SHP77 treated with DMSO at 0.1 percent for 48 hours (cell line): ENCODE data around the gene VPS13C.
"Not testable (repeated sequence)": the region's sequence is repeated elsewhere in the genome, so short reads cannot be mapped to it uniquely, and the experiment has no call there.

ENCODE experiments used
- DNase-seq: peaks from one replicate; lab custom pipeline; 2025; lab: John Stamatoyannopoulos, UW

The VPS13C gene

DNA sequence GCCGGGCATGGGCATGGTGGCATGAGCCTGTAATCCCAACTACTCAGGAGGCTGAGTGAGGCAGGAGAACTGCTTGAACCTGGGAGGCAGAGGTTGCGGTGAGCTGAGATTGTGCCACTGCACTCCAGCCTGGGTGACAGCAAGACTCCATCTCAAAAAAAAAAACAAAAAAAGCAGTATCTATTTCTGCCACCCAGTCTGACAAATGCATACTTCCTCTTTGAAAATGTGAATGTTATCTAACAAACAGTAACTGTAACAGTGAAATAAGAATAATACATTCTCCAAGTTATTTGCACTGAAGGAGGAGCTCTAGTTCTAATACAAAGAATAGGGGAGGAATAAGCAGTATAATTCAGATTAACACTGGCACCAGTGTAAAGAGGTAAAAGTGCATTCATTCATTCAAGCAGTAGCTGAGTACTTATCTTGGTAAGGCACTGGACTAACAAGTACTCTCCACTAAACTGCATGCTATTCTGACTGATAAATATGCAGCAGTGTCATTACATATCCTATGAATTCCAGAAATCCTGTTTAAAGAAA is 12.9 kb downstream of the VPS13C start:
- no peak for DNase-seq

DNA sequence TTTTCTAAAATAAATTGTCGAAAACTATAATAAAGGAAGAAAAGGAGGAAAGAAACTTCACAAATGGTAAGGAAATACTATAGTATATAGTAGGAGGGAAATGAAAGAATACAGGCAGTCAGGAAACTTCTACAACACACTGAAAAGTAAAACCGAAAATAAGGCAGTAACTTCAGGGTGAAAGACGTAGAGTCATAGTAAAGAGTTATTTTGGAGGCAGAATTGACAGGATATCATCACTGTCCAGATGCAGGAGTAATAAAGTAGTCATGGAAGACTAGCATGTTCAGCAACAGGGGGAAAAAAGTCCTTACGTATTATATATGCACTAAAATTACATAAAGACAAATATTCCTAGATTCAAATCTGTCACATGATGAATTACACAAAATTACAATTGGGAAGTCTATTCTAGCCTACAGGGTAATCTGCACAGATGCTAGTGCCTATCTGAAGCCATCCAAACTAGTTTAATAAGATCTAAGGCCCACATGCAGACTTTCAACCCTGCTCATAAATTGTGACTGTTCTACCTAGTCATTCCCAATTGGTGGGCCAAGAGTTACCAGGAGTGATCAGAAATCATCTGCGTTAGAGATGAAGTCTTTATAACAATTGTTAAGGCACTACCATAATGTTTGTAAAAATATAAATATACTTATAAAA is 14.0 kb downstream of the VPS13C start:
- DNase-seq, result no peak

DNA sequence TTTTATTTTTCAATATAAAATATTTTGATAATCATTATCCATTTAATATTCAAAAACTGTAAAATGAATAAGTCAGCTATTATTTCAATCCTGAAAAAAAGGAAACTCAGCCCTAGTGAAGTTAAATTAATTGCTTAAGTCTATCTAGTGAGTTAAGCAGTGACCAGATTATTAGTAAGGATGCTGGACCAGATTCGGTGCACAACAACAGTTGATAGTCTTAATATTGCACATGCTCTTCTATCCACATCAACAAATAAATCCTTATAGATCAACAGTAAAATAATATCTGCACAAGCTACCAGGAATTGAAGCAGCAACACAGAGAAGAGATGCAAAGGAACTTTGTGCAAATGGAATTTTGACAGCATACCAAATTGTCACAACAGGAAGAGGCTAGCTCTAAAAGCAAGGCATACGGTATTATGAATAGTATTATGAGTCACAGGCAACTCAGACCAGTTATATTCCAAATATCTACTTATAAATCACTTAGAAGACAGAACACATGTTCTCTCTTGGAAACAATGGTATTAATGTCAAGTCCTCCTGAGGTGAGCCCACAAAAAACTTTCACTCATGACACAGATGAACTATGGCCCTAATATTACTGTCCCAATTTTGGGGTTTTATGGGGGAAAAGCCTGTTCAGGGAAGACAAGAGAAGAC is 24.9 kb downstream of the VPS13C start:
- DNase-seq, result no peak

DNA sequence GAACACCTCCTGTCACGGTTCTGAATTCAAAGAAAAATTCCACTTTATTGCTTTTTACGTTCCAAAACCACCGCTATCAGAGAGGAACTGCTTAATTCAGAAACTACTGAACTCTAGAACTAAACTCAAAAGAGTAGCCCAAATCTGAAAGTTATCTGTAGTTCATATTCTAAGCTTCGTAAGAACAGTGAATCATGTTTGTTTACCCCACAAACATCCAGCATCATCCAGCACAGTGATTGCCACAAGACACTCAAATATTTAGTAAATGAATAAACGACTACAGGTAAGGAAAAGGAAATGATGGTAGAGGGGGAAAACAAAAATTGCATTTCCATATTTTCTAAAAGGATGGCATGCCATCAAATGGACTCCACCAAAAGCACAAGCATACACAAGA is 32.3 kb downstream of the VPS13C start:
- DNase-seq, result no peak

DNA sequence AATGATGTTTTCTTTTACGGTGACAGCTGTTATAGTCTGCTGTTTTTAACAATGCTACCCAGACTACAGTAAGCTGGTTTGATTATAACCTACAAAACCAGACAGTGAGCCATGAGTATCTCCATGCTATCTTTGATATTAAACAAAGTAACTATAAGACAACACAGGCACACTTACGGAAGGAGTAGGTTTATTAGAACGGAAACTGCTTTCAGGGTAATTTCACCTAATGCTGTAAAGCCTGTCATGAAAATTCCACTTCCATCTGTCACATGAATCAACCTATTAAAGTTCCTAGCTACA is 33.0 kb downstream of the VPS13C start:
- no peak for DNase-seq

- DNase-seq, result no peak
These were observed 33.6 kb downstream of the VPS13C start for GRCh38 chr15:62026487-62027262.

DNA sequence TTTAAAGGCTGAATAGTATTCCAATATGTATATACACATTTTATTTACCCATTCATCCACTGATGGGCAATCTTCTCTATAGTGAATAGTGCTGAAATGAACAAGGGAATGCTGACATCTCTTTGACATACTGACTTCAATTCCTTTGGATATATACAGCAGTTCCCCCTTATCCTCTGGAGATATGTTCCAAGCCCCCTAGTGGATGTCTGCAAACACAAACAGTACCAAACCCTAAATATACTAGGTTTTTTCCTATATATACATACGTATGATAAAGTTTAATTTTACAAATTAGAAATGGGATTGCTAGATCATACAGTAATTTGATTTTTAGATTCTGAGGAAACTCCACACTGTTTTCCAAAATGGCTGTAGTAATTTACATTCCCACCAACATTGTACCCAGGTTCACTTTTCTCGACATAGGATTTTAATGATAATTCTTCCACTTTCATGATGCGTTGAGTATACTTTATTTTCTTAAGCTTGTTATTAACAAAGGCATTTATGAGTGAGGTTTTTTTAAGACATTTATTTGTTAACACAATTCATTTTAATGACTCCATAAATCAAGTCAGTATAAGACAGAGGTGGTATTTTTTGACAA is 38.2 kb downstream of the VPS13C start:
- DNase-seq, result no peak

- DNase-seq, result no peak
These were observed 39.6 kb downstream of the VPS13C start for GRCh38 chr15:62020576-62021160.

GRCh38 chr15:62005354-62005753 is 54.9 kb downstream of the VPS13C start:
- not testable (repeated sequence) for DNase-seq

DNA sequence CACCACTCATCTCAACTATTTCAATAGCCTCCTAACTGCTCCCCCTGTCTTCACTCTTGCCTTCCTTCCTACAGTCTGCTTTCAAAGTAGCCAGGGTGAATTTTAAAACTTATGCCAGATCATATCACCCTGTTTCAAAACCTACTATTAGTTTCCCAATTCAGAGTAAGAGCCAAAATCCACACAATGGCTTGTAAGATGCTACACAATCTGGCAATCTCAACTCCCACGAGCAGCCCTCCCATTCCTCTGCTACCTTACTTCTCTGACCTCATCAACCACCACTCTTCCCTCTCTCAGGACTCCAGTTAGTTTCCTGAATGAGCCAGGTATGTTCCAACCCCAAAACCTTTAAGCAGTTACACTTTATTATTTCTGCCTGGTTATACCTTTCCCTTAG is 62.5 kb downstream of the VPS13C start:
- no peak for DNase-seq

GRCh38 chr15:61996056-61996635 is 64.1 kb downstream of the VPS13C start:
- DNase-seq, result no peak

GRCh38 chr15:61994216-61994615 is 66.0 kb downstream of the VPS13C start:
- no peak for DNase-seq

- DNase-seq, result no peak
These were observed 67.7 kb downstream of the VPS13C start for GRCh38 chr15:61992518-61992917.

DNA sequence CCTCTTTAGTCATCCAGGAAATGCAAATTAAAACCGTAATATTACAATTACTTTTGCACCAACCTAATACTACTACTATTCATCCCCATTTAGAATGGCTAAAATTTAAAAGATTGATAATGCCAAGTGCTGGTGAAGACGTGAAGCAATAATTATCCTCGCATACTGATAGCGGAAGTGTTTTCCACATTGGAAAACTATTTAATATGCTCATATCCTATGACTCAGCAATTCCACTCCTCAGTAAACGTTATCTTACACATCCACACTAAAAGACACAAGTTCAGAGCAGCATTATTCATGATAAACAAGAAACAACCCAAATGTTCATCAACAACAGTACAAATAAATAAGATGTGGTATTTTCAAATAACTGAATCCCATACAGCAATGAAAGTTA is 70.6 kb downstream of the VPS13C start:
- no peak for DNase-seq

GRCh38 chr15:61987824-61988223 is 72.4 kb downstream of the VPS13C start:
- DNase-seq, result no peak

- DNase-seq, result no peak
These were observed 77.2 kb downstream of the VPS13C start for GRCh38 chr15:61983081-61983480.

DNA sequence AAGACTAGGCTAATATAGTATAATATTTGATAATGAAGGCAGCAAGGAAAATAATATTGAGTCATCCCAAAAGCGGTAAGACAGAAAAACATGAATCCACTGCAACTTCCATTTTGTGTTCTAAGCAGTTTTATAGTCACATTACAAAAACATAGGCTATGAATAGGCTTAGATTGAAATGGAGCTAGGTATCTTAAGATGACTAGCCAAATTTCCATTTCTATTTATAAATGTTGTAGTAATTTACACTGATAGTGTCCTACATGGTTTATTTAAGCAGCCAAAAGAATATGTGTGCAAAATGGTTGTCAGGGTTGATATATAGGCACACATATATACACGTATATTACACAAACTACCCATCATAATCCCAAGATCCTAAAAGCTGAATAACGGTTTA is 82.0 kb downstream of the VPS13C start:
- DNase-seq, result no peak

- DNase-seq, result peak; percentile 68
These were observed 85.5 kb downstream of the VPS13C start for GRCh38 chr15:61974759-61975158.

GRCh38 chr15:61974118-61974517 is 86.1 kb downstream of the VPS13C start:
- DNase-seq, result no peak

DNA sequence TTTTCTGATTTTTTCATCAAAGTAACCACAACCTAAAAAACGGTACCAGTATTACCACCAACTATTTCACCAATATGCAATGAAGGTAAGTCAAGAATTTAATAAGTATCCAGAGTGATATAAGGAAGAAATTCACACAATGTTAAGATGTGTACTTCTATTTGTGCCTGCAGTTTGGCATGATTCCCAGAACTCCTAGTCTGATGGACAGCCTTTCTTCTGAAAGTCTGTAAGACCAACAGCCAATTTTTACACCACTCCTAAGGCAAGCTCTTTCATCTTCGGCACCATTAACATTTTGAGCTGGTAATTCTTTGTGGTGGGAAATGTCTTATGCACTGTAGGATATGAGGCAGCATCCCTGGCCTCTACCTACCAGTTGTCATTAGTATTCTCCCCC is 108.3 kb downstream of the VPS13C start:
- no peak for DNase-seq

GRCh38 chr15:61946778-61947177 is 113.5 kb downstream of the VPS13C start:
- no peak for DNase-seq

- DNase-seq, result no peak
These were observed 116.3 kb downstream of the VPS13C start for GRCh38 chr15:61943992-61944391.
